ENCODE data around the gene ANKHD1.
"Not testable (repeated sequence)": the region's sequence is repeated elsewhere in the genome, so short reads cannot be mapped to it uniquely, and the experiment has no call there.

ANKHD1 gene

DNA sequence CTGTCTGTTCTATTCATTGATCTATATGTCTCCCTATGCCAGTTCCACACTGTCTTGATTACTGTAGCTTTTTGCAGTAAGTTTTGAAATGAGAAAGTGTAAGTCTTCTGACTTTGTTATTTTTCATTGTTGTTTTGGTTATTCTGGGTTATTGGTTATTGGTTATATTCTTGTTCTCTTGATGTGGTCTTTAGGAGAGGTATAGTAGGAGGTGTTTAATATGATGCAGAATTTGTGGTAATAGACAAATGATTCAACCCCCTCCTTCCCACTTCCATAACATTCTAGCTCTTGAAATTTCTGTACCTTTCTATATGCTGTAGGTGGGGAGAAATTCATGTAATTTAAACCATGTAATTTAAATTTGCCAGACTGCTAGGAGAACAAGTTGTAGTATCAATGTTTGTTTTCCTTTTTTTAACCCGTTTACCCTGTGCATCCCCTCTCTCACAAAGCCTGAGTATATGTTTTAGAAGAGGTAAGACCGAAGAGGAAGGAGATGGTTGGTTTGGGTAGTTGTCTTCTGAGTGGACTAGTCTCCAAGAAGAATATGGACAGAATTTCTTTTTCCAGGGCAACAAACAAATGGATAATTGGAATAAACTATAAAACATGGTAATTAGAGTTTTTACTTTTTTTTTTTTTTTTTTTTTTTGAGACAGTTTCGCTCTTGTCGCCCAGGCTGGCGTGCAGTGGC, 19.2 kb downstream of the ANKHD1 start:
- TF ChIP-seq, protein P1, sequence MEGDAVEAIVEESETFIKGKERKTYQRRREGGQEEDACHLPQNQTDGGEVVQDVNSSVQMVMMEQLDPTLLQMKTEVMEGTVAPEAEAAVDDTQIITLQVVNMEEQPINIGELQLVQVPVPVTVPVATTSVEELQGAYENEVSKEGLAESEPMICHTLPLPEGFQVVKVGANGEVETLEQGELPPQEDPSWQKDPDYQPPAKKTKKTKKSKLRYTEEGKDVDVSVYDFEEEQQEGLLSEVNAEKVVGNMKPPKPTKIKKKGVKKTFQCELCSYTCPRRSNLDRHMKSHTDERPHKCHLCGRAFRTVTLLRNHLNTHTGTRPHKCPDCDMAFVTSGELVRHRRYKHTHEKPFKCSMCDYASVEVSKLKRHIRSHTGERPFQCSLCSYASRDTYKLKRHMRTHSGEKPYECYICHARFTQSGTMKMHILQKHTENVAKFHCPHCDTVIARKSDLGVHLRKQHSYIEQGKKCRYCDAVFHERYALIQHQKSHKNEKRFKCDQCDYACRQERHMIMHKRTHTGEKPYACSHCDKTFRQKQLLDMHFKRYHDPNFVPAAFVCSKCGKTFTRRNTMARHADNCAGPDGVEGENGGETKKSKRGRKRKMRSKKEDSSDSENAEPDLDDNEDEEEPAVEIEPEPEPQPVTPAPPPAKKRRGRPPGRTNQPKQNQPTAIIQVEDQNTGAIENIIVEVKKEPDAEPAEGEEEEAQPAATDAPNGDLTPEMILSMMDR (IDR thresholded peaks at IDR 0.05; ENCODE audit: low read depth, low read length, missing control alignments), result no peak
- H3K4me3 ChIP-seq (replicated peaks; ENCODE audit: low read depth, low read length), result no peak overlapping the region
- no peak for DNase-seq (ENCODE audit: extremely low read depth, low read depth)

GRCh38 chr5:140421375-140421774, 19.7 kb downstream of the ANKHD1 start:
- DNase-seq (ENCODE audit: extremely low read depth, low read depth); H3K4me3 ChIP-seq (replicated peaks; ENCODE audit: low read depth, low read length): not testable (repeated sequence)

GRCh38 chr5:140423609-140424008, 22.0 kb downstream of the ANKHD1 start:
- no peak for DNase-seq (ENCODE audit: extremely low read depth, low read depth)
- TF ChIP-seq, protein P1 (IDR thresholded peaks at IDR 0.05; ENCODE audit: low read depth, low read length, missing control alignments), result no peak
- H3K4me3 ChIP-seq (replicated peaks; ENCODE audit: low read depth, low read length), result no peak overlapping the region

GRCh38 chr5:140424135-140424534, 22.5 kb downstream of the ANKHD1 start:
- TF ChIP-seq, protein P1 (IDR thresholded peaks at IDR 0.05; ENCODE audit: low read depth, low read length, missing control alignments), result no peak
- no peak overlapping the region for H3K4me3 ChIP-seq (replicated peaks; ENCODE audit: low read depth, low read length)
- DNase-seq (ENCODE audit: extremely low read depth, low read depth), result no peak

DNA sequence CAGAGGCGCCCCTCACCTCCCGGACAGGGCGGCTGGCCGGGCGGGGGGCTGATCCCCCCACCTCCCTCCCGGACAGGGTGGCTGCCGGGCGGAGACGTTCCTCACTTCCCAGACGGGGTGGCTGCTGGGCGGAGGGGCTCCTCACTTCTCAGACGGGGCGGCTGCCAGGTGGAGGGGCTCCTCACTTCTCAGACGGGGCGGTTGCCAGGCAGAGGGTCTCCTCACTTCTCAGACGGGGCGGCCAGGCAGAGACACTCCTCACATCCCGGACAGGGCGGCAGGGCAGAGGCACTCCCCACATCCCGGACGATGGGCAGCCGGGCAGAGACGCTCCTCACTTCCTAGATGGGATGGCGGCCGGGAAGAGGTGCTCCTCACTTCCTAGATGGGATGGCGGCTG, 26.1 kb downstream of the ANKHD1 start:
- DNase-seq (ENCODE audit: extremely low read depth, low read depth), result not testable (repeated sequence)

DNA sequence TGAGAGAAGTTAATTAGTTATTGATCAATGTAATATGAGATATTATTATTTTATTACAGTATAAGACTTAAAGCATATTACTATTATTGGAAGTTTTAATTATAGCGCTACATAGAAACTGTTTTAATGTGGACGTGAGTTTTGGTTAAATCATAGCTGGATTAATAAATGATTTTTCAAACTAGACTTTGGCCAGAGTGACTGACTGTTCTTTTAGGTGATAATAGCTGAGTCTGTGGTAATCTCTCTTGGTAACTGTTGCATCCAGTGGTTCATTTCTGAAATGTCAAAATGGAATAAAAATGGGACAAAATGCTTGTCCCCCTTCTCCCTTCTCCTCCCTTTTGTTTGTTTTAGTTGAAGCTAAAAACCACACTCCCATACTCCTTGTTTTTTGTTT, 28.1 kb downstream of the ANKHD1 start:
- TF ChIP-seq, protein P1 (IDR thresholded peaks at IDR 0.05; ENCODE audit: low read depth, low read length, missing control alignments), result no peak
- no peak overlapping the region for H3K4me3 ChIP-seq (replicated peaks; ENCODE audit: low read depth, low read length)
- no peak for DNase-seq (ENCODE audit: extremely low read depth, low read depth)

More for the DNA sequence above, 26.1 kb downstream of the ANKHD1 start:
- not testable (repeated sequence) for H3K4me3 ChIP-seq (replicated peaks; ENCODE audit: low read depth, low read length)

DNA sequence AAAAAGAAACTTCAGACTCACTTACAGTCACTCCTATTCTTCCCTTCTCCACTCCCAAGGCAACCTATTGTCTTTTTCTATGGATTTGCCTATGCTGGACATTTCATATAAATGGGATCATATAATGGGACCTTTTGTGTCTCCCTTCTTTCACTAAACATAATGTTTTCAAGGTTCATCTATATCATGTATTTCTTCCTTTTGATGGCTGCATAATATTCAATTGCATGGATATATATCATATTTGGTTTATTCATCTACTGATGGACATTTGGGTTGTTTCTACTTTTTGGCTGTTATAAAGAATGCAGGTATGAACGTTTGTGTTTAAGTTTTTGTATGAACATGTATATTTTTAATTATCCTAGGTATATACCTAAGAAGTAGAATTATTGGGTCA, 30.6 kb downstream of the ANKHD1 start:
- TF ChIP-seq, protein P1 (IDR thresholded peaks at IDR 0.05; ENCODE audit: low read depth, low read length, missing control alignments), result no peak
- H3K4me3 ChIP-seq (replicated peaks; ENCODE audit: low read depth, low read length), result no peak overlapping the region
- DNase-seq (ENCODE audit: extremely low read depth, low read depth), result no peak

DNA sequence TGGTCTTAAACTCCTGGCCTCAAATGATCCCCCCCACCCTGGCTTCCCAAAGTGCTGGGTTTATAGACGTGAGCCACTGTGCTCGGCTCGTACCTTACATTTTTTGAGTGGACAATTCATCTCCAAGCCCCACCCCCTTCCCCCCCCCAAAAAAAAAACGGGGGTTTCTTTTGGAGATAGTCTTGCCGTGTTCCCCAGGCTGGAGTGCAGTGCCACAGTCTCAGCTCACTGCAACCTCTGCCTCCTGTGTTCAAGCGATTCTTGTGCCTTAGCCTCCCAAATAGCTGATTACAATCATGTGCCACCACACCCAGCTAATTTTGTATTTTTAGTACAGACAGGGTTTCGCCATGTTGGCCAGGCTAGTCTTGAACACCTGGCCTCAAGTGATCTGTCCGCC, 31.3 kb downstream of the ANKHD1 start:
- TF ChIP-seq, protein P1 (IDR thresholded peaks at IDR 0.05; ENCODE audit: low read depth, low read length, missing control alignments), result no peak

DNA sequence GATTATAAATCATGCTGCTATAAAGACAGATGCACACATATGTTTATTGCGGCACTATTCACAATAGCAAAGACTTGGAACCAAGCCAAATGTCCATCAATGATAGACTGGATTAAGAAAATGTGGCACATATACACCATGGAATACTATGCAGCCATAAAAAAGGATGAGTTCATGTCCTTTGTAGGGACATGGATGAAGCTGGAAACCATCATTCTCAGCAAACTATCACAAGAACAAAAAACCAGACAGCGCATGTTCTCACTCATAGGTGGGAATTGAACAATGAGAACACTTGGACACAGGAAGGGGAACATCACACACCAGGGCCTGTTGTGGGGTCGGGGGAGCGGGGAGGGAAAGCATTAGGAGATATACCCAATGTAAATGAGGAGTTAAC, 55.7 kb downstream of the ANKHD1 start:
- H3K4me3 ChIP-seq (replicated peaks; ENCODE audit: low read depth, low read length); DNase-seq (ENCODE audit: extremely low read depth, low read depth): not testable (repeated sequence)

More for the DNA sequence above, 31.3 kb downstream of the ANKHD1 start:
- no peak for DNase-seq (ENCODE audit: extremely low read depth, low read depth)
- no peak overlapping the region for H3K4me3 ChIP-seq (replicated peaks; ENCODE audit: low read depth, low read length)

Measured in HFF-Myc (cell line).